ENCODE results near the gene CCN5.

- TF ChIP-seq, protein P1, sequence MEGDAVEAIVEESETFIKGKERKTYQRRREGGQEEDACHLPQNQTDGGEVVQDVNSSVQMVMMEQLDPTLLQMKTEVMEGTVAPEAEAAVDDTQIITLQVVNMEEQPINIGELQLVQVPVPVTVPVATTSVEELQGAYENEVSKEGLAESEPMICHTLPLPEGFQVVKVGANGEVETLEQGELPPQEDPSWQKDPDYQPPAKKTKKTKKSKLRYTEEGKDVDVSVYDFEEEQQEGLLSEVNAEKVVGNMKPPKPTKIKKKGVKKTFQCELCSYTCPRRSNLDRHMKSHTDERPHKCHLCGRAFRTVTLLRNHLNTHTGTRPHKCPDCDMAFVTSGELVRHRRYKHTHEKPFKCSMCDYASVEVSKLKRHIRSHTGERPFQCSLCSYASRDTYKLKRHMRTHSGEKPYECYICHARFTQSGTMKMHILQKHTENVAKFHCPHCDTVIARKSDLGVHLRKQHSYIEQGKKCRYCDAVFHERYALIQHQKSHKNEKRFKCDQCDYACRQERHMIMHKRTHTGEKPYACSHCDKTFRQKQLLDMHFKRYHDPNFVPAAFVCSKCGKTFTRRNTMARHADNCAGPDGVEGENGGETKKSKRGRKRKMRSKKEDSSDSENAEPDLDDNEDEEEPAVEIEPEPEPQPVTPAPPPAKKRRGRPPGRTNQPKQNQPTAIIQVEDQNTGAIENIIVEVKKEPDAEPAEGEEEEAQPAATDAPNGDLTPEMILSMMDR (IDR thresholded peaks at IDR 0.05) = no peak
- TF ChIP-seq POLR2A (IDR thresholded peaks at IDR 0.05) = no peak
Measured at GRCh38 chr20:44689809-44690208, 25.4 kb upstream of the CCN5 start.

Data from ovary (tissue), 3 donors.